ENCODE results near the gene TCP1.
"Not testable (repeated sequence)": the region's sequence is repeated elsewhere in the genome, so short reads cannot be mapped to it uniquely, and the experiment has no call there.

The TCP1 gene

DNA sequence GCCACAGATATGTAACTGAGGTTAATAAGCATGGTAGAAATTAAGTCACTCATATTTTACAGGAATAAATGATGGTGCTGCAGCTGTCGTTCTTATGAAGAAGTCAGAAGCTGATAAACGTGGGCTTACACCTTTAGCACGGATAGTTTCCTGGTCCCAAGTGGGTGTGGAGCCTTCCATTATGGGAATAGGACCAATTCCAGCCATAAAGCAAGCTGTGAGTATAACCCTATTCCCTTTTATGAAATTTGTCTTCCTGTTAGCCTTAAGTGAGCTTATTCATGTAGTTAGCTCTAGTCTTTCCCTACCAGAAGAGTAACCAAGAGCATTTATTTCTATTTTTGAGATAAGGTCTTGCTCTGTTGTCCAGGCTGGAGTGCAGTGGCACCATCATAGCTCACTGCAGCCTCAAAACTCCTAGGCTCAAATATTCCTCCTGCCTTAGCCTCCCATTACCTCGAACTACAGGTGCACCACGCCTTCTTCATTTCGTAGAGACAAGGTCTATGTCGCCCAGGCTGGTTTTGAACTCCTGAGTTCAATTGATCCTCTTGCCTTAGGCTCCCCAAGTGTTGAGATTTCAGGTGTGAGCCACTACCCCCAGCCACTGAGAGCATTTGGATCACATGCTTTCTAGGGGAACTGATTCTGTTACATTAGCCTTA is 12.0 kb downstream of the TCP1 start:
- DNase-seq (ENCODE audit: low read depth in 2 of 2), result no peak

GRCh38 chr6:159772196-159772595 is 17.2 kb downstream of the TCP1 start:
- no peak for DNase-seq (ENCODE audit: low read depth in 2 of 2)

DNA sequence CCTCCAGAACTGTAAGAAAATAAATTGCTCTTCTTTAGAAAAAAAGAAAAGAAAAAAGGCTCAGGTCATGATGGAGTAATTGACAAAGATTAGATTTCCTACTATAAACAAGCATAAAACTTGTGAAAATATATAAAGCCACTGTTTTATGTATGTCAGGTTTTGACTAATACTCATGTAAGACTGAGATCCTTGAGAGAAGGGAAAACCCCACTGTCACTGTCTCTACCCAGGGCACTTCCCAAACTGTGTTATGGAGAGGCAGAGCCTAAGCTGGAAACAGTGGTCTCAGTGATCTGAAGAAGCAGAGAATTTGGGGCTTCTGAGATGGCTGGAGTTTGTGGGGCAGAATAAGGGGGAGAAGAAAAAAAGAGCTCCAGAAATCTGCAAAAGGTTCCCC is 19.9 kb downstream of the TCP1 start:
- DNase-seq (ENCODE audit: low read depth in 2 of 2), result no peak

- DNase-seq (ENCODE audit: low read depth in 2 of 2), result no peak
Measured at GRCh38 chr6:159766906-159767305, 22.5 kb downstream of the TCP1 start.

- DNase-seq (ENCODE audit: low read depth in 2 of 2), result no peak
Measured at GRCh38 chr6:159762681-159763293, 26.6 kb downstream of the TCP1 start.

DNA sequence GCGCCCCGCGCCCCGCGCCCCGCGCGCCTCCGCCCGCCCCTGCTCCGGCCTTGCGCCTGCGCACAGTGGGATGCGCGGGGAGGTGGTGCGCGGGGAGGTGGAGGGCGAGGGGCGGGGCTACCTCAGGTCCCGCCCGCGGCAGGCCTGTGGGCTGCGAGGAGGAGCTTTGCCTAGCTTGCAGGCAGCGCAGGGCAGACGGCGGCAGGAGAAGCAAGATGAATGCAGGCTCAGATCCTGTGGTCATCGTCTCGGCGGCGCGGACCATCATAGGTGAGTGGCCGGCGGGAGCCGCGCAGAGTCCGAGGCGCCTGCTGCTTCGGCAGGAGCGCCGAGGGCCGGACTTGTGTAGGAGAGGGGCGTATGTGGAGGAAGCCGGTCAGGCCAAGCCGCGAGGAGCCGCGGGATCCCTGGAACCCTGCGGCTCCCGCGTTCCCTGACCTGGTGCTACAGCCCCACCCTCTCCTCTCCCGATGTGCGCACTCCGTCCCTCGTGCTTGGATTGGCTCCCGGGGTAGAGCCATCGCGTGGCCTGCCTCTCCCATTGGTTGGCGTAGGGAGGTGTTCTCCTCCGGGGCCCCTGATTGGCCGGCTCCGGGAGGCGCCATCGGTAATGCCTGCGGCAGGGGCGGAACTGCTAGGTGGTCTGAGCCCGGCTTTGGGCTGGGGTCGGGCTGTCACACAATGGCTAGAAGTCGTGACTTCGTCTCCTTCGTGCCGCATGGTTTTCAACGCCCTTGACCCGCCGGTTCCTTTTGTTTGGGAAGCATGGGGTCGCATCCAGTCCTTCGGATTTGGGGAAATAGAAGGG is 27.3 kb downstream of the TCP1 start, which contains the start of gene ACAT2:
TSS of gene ACAT2 (plus strand) at position 173 of the 808 bp plus-strand sequence. CDS start at position 216, 43 bp downstream.
- peak; percentile 70 to 85 for DNase-seq (ENCODE audit: low read depth in 2 of 2)

DNA sequence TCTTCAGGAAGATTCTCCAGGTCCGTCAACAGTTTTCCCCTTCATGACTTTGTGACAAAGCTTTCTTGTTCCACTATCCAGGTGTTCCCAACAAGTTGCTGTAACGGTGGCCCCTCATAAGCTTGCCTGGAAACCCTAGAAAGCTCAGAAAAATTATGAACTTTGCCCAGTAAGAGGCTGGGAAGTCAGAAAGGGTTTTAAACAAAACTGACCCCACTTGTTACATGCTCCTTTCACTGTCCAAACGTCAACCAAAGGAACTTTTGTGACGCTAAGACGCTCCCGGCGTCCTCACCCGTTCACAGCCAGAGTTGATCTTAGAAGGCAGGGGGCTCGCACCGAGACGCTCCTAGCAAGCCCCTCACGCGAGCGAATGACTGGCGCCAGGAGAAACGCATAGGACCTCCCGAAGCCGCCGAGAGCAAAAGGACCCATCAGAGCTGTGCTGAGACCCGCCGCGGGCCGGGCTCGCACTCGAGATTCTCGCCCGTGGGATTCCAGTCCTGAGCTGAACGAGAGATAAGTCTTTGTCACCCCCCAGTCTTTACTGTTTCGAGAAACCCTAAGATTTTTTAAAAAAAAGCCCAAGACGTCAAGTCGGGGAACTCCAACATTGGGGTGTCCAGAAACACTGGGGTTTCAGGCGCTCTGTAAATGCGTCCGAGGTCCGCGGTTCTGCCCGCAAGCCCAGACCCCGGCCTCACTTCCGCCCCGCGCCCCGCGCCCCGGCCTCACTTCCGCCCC is 28.1 kb downstream of the TCP1 start:
- peak in 1 of 2 donors; percentile 3 for DNase-seq (ENCODE audit: low read depth in 2 of 2)

- no peak for DNase-seq (ENCODE audit: low read depth in 2 of 2)
Measured at GRCh38 chr6:159760602-159761057, 28.8 kb downstream of the TCP1 start.

- no peak for DNase-seq (ENCODE audit: low read depth in 2 of 2)
Measured at GRCh38 chr6:159759645-159760044, 29.8 kb downstream of the TCP1 start.

DNA sequence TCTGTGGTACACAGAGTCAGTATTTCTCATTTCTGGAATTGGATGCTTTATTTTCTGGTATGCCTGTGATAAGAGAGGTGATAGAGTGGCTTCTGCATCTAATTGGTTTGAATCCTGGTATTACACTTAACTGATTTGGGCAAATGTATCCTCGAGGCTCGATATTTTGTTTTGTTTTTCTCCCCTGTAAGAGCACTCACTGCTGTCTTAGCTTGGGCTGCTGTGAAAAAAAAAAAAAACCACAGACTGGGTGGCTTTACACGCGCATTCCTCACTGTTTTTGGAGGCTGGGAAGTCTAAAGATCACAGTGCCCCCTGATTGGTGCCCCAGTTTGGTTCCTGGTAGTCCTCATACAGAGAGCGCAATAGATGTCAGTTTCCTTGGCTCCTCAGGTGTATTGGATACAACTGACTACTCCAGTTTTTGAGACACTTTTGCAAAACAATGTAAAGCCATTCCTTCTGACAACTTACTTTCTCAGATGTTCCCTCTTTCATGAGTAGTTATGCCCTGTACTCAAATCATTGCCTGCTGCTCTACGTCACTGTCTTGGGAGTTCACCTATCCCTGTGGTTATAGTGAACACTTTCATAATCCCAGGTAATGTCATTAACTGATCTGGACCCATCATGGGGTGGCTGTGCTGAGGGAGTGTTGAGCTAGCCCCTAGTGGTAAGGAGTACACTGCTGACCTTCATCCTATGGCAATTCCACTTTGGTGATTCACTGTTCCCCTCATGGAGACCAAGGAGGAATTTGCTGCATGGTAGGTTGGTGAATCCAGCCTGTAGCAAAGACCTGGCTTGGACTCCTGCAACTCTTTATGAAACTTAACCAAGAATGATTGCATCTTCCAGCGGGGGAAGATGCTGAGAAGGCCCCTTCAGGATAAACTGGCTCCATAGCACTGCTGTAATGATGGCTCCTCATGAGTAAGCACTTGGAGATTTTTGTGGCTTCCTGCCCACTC is 31.1 kb downstream of the TCP1 start:
- DNase-seq (ENCODE audit: low read depth in 2 of 2), result no peak

- DNase-seq (ENCODE audit: low read depth in 2 of 2), result no peak
Measured at GRCh38 chr6:159756508-159756907, 32.9 kb downstream of the TCP1 start.

GRCh38 chr6:159754959-159755914 is 34.2 kb downstream of the TCP1 start:
- DNase-seq (ENCODE audit: low read depth in 2 of 2), result no peak

DNA sequence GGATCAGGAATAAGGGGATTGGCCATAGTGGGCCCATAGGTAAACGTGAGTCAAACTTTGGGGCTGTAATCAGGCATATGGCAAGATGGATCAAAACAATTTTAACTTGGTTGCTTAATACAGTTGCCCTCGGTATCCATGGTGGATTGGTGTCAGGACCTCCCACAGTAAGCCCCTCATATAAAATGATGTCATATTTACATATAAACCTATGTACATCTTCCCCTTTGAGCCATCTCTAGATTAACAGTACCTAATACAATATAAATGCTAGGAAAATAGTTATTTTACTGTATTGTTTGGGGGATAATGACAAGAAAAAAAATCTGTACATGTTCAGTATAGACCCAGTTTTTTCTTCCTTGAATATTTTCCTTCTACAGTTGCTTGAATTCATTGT is 35.0 kb downstream of the TCP1 start:
- no peak for DNase-seq (ENCODE audit: low read depth in 2 of 2)

DNA sequence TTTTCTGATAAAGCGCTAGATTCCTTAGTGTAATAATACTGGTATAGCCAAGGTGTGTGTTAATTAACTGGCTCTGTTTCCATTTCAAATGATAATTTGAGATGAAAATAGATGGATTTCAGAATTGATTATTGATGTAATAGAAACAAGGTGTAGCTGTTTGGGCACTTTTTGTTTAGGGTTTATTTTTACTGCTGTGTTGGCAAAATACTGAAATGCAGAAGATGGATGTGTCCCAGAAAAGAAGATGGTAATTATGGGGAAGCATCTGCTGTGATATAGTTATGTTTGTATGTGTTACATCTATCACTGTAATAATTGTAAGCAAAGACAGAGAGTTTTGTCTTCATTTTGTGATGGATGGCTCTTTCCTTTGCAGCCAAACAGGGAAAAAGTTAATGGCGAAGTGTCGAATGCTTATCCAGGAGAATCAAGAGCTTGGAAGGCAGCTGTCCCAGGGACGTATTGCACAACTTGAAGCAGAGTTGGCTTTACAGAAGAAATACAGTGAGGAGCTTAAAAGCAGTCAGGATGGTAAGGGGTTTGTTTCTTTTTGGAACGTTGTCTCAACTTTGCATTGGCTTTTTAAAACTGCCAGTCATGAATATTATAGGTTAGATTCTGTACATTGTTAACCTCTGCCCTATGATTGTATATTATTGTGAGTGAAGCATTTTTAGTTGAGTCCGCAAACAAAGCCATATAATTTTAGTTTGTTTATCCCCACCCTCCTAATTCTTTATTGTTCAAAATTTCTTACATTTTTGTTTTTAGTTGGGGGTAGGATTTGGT is 36.1 kb downstream of the TCP1 start:
- DNase-seq (ENCODE audit: low read depth in 2 of 2), result no peak

- DNase-seq (ENCODE audit: low read depth in 2 of 2), result no peak
Measured at GRCh38 chr6:159751448-159751847, 38.0 kb downstream of the TCP1 start.

DNA sequence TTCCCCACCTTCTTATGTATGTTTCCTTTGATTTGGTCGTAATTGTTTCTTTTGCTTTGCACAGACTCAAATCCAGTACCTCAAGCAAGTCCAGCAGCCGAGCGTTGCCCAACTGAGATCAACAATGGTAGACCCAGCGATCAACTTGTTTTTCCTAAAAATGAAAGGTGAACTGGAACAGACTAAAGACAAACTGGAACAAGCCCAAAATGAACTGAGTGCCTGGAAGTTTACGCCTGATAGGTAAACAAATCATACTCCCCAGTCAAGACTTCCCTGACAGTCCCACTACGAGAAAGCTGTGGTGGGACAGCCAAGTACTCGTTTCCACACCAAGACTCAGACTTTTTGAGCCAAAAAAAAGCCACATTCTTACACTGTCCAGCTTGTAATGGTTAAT is 41.3 kb downstream of the TCP1 start:
- not testable (repeated sequence) for DNase-seq (ENCODE audit: low read depth in 2 of 2)

- no peak for DNase-seq (ENCODE audit: low read depth in 2 of 2)
Measured at GRCh38 chr6:159746759-159747158, 42.6 kb downstream of the TCP1 start.

DNA sequence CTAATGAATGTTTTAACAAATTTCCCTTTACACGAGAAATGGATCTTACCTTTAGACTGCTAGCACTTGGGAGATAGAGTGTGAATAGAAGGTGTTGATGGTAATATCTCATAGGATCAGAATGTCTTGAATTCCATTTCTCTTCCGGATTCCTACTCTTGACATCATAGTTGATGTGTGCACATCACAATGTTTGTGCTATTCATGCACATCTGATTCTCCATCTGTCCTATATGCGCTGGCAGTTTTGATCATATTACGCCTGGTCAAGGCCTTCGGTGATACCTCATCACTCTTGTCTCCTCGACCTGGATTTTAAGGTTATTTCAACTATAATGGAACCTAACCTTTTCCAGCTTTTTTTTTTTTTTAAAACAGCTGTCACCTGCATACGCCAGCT is 44.3 kb downstream of the TCP1 start:
- no peak for DNase-seq (ENCODE audit: low read depth in 2 of 2)

GRCh38 chr6:159742165-159742564 is 47.2 kb downstream of the TCP1 start:
- DNase-seq (ENCODE audit: low read depth in 2 of 2), result no peak

All from activated CD8-positive, alpha-beta memory T cell treated with anti-CD3 and anti-CD28 coated beads for 4 hours (primary cell).